Measurements from ENCODE around the gene KIAA0232.

KIAA0232 gene

GRCh38 chr4:6852582-6852981 is 70.1 kb downstream of the KIAA0232 start:
- DNase-seq: no peak

GRCh38 chr4:6854098-6854744 is 71.7 kb downstream of the KIAA0232 start:
- no peak for DNase-seq

DNA sequence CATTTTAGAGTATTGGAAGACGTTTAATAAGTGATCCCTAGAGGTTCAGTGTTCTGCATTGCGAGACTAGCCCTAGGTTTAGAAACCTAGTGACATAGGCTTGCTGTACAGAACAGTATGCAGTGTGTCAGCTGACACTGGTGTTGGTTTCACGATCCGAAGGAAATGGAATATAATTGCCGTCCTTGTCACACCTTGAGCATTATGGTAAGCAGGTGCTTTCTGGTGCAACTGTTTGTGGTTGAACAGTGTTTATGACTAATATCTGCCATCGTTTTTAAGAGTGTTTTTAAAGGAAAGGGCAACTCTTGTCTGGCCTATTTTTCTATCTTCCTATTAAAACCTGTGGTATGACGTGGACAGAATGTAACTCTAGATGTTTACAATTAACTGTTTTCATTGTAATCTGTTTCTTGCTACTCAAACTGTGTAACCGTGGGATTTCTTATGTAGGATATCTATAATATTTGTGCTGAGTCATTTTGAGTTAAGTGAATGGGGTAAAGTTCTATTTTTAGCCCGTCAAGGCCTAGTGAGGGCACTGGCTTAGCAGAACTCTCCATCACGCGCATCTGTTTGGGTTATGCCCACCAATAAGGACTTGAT is 73.3 kb downstream of the KIAA0232 start:
- DNase-seq: no peak

DNA sequence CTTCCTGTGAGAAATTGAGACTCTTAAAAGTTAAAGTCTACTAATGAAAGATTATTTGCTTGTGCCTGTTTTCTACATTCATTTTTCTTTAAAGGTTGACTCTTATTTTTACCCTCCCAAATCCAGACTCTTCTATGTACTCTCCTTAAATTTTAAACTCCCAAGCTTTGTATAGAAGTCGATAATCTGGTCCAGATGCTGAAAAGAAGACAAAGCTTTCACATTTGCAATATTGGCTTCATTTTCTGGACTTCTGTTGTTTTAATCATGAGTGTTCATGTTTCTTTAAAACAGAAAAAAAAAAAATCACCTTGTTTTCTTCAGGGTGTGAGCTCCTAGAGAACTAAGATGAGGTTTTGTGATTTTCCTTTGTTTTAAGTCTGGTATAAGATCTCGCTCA is 73.9 kb downstream of the KIAA0232 start:
- DNase-seq: no peak

DNA sequence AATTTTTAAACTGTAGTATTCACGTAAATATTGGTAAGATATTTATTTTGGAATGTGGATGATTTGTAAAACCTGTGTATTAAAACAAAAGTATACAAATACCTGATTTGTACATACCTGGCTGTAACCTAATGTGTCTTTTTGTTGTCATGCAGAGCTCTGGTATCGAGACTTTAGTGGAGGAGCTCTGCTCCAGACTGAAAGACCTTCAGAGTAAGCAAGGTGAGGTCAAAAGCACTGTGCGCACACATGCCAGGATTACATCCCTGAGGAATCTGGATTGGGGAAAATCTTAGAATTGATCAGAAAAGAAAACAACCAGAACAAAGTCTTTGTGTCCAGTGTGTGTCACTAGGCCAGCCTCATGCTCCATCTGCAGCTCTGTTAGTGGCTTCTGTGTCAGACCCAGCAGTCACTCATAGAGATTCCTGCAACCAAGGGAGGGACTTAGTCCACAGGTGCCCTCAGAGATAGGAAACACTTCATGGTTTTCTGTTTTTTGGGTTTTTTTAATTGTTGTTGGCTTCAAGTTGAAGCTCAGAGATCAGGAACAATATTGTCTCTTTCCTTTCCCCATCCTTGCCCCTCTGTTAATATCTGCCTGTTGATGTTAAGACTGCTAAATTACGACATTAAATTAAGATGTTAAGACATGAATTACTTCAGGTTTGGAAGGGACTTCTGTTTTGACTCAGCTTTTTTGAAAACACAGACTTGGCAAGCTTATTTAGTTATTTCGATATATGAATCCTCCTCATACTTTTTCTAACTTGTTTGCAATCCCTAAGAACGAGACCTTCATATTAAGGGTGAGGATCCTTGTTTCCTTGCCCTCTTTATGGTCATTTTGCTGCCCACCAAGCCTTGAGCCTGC is 74.7 kb downstream of the KIAA0232 start:
- DNase-seq: no peak

DNA sequence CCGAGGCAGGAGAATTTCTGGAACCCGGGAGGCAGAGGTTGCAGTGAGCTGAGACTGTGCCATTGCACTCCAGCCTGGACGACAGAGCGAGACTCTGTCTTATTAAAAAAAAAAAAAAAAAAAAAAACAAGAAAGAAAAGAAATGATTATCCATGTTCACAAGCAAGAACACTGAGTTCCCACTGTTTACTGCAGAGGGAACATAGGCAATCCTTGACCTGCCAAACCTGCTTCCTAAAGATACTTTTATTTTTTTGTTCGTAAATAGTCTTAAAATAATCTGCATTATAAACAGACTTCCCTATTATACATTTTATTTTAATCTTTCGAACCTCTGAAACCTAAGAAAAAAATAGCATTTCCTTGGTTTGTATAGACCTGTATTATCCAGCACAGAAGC is 76.5 kb downstream of the KIAA0232 start:
- no peak for DNase-seq

DNA sequence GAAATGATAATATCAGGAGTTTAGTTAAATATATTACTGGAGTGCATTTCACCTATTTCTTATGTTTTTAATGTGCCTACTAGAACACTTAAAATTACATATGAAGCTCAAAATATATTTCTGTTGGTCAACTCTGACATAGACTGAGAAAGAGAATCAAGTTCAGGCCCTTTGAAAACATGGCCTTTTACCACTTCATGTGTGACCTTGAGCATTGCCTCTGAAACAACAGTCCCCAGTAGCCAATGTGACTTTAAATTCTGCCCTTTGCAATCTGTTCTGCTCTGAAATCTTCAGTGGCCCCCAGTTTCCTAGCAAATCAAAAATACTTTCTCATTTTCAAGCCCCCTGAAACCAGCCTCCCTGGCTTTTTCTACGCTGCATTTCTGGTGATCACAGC is 77.0 kb downstream of the KIAA0232 start:
- DNase-seq: no peak

DNA sequence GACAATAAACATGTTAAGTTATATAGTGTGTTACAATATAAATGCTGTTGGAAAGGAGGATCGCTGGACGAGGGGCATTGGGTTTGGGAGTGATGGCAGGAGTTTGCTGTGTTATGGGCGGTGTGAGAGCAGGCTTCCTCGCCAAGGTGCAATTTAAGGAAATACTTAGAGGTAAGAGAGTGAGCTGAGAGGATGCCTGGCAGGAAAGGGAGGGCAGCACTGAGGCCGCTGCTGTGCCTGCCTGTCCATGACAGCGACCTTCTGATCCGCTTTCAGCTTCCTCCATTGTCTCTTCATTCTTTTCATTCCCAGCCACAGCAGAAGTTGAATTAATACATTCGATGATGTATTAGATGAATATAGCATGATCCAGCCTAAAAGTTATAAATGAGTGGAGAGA is 85.9 kb downstream of the KIAA0232 start:
- DNase-seq: no peak

GRCh38 chr4:6869944-6870343 is 87.4 kb downstream of the KIAA0232 start:
- DNase-seq: no peak

- DNase-seq: no peak
Observed at GRCh38 chr4:6873291-6873690, 90.8 kb downstream of the KIAA0232 start.

GRCh38 chr4:6873792-6874461 is 91.4 kb downstream of the KIAA0232 start:
- peak; percentile 90 for DNase-seq

DNA sequence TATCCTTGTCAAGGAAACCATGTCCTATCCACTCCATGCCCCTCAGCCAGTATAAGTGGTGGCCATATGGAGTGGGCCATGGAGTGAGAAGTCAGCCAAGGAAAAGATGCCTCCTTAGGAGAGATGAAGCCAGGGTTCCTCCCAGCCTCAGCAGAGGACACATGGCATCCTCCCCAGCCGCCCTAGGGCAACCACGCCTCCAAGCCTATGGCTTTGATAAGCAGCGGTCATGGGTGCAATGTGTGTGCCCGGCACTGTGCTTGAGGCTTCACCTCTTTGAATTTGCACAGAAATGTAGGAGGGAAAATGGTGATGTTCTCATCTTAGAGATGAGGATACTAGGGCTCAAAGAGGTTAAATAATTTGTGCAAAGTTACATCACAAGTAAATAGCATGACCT is 92.5 kb downstream of the KIAA0232 start:
- DNase-seq: no peak

GRCh38 chr4:6875431-6875831 is 92.9 kb downstream of the KIAA0232 start:
- DNase-seq: no peak

DNA sequence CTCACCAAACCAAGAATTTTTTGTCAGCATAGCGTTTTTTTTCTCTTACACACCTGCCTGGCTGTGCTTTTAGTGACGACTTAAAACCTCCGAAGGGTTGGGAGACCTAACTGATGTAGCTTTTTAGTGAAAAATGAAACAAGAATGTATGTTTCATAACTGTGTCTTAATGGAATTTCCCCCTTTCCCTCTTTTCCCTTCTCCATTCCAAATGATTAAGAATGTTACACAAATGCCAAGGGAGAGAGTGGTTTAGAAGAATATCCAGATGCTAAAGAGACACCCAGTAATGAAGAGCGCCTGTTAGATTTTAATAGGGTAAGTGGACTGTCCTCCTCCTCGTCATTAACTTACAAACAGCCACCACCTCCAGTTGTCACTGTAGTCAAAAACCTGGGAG is 93.9 kb downstream of the KIAA0232 start:
- no peak for DNase-seq

- DNase-seq: no peak
Observed at GRCh38 chr4:6877067-6877466, 94.5 kb downstream of the KIAA0232 start.

- no peak for DNase-seq
Observed at GRCh38 chr4:6878451-6879059, 96.0 kb downstream of the KIAA0232 start.

DNA sequence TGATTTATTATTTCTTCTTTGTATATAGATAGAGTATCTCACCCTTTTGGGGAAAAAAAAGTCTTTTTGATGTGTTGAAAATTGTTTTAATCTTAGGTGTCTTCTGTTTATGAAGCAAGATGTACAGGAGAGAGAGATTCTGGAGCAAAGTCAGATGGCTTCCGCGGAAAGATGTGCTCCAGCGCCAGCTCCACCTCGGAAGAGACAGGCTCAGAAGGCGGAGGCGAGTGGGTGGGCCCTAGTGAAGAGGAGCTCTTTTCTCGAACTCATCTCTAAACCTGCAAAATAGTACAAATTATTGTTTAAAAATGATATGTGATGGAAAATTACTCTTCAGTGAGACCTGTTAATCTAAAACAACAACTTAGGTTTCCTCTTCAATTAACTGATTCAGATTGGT is 98.2 kb downstream of the KIAA0232 start:
- DNase-seq: no peak

GRCh38 chr4:6881908-6882307 is 99.4 kb downstream of the KIAA0232 start:
- DNase-seq: no peak

GRCh38 chr4:6884341-6884870 is 101.9 kb downstream of the KIAA0232 start:
- DNase-seq: no peak

GRCh38 chr4:6885953-6886557 is 103.5 kb downstream of the KIAA0232 start:
- DNase-seq: peak; percentile 25

DNA sequence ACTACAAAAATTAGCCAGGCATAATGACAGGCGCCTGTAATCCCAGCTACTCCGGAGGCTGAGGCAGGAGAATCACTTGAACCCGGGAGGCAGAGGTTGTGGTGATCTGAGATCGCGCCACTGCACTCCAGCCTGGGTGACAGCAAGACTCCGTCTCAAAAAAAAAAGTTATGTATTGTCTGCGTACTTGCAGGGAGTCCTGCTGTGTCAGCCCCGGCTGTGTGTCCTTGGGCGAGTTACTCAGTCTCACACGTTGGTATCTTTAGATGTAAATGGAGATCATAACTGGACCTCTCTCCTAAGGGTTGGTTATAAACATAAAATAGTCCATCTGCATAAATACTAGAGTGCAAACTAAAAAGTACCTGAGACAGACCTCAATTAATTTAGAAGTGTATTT is 104.4 kb downstream of the KIAA0232 start:
- peak; percentile 7 for DNase-seq

All from stimulated activated CD8-positive, alpha-beta memory T cell treated with anti-CD3 and anti-CD28 coated beads, Interleukin-4, amount 100 ng/mL, for 48 hours (primary cell).